Keratinocyte (primary cell): ENCODE data around the gene TNS3. TPM values are rescaled to one million over a fixed set of nuclear protein-coding genes. Genes with fewer than 3 reads are reported as not detected.

Source experiments
- DNase-seq: peaks from one replicate; pipeline ENCODE4 v3.0.0-alpha.2; 2011; ENCODE audit warnings: low read depth, missing footprints, low spot score
- FAIRE-seq: peaks from 2 replicates; lab custom pipeline; 2011; peaks lifted over from hg19 to GRCh38; lab: Jason Lieb, UNC
- H2AFZ ChIP-seq: 2 replicates; pipeline ENCODE4 v1.6.0; 2012; ENCODE audit warnings: low read length, control low read depth, inconsistent platforms; ENCODE audit not compliant: control insufficient read depth
- H3K27ac ChIP-seq: 2 replicates; pipeline ENCODE4 v1.5.1; 2011; ENCODE audit warnings: low read length; ENCODE audit not compliant: control insufficient read depth, insufficient read depth
- H3K27me3 ChIP-seq: 3 replicates; pipeline ENCODE4 v1.6.0; 2011; ENCODE audit warnings: low read length; ENCODE audit not compliant: control insufficient read depth, insufficient read depth; ENCODE audit errors: extremely low read depth
- H3K36me3 ChIP-seq, 2 experiments: 2 replicates in 1 of 2; 3 replicates in 1 of 2; pipeline ENCODE4 v1.5.1; 2011; ENCODE audit warnings: low read length in 2 of 2, mild to moderate bottlenecking in 1 of 2; ENCODE audit not compliant: control insufficient read depth in 2 of 2, insufficient read depth in 2 of 2; ENCODE audit errors: extremely low read depth in 1 of 2
- H3K4me1 ChIP-seq: 3 replicates; pipeline ENCODE4 v1.5.1; 2011; ENCODE audit warnings: low read length; ENCODE audit not compliant: control insufficient read depth, insufficient read depth; ENCODE audit errors: extremely low read depth
- H3K4me2 ChIP-seq: 3 replicates; pipeline ENCODE4 v1.6.0; 2011; ENCODE audit warnings: low read depth, low read length; ENCODE audit not compliant: control insufficient read depth, insufficient read depth; ENCODE audit errors: extremely low read depth
- H3K4me3 ChIP-seq, 3 experiments: fragments of 200-600 bp in 1 of 3; sonication (generic) in 1 of 3; 2 replicates in 2 of 3; 3 replicates in 1 of 3; pipeline ENCODE4 v1.5.1; 2011 to 2016; ENCODE audit warnings: low read length in 3 of 3, mild to moderate bottlenecking in 3 of 3, control low read depth in 2 of 3, inconsistent platforms in 1 of 3, low read depth in 1 of 3, mixed read lengths in 1 of 3, mixed run types in 1 of 3, moderate library complexity in 1 of 3; ENCODE audit not compliant: control insufficient read depth in 2 of 3, insufficient read depth in 2 of 3; ENCODE audit errors: extremely low read depth in 1 of 3
- H3K79me2 ChIP-seq: 2 replicates; pipeline ENCODE4 v1.6.0; 2012; ENCODE audit warnings: low read length; ENCODE audit not compliant: control insufficient read depth, insufficient read depth
- H3K9ac ChIP-seq: 3 replicates; pipeline ENCODE4 v1.6.0; 2011; ENCODE audit warnings: low read length; ENCODE audit not compliant: control insufficient read depth, insufficient read depth; ENCODE audit errors: extremely low read depth
- H3K9me1 ChIP-seq: 3 replicates; pipeline ENCODE4 v1.6.0; 2011; ENCODE audit warnings: low read length; ENCODE audit not compliant: control insufficient read depth, insufficient read depth; ENCODE audit errors: extremely low read depth
- H3K9me3 ChIP-seq: 2 replicates; pipeline ENCODE4 v1.5.1; 2012; ENCODE audit warnings: low read depth, low read length; ENCODE audit not compliant: control insufficient read depth
- H4K20me1 ChIP-seq: 3 replicates; pipeline ENCODE4 v1.6.0; 2011; ENCODE audit warnings: low read length; ENCODE audit not compliant: control insufficient read depth, insufficient read depth; ENCODE audit errors: extremely low read depth
- CTCF ChIP-seq, 3 experiments: IDR thresholded peaks in 1 of 3; conservative IDR thresholded peaks in 1 of 3; optimal IDR thresholded peaks in 1 of 3; 2 replicates in 2 of 3; 3 replicates in 1 of 3; pipeline versions ENCODE3 to v1.5.1; 2011; ENCODE audit warnings: low read length in 3 of 3, mild to moderate bottlenecking in 3 of 3, moderate library complexity in 2 of 3, control low read depth in 1 of 3, inconsistent platforms in 1 of 3; ENCODE audit not compliant: insufficient read depth in 2 of 3; ENCODE audit errors: extremely low read depth in 1 of 3
- EZH2 ChIP-seq: IDR thresholded peaks from one replicate; pipeline ENCODE4 v1.6.1; 2012; ENCODE audit warnings: inconsistent platforms, mild to moderate bottlenecking, low read length, moderate library complexity
- dilution Hi-C: fragments of 300-500 bp; cut with MboI; formaldehyde crosslinking; loops from one replicate; pipeline ENCODE4 v1.7.0; 2020; ENCODE audit warnings: low sequenced_read_pairs; ENCODE audit not compliant: extremely low pct_ligation_motif_present
- polyA plus RNA-seq, 5 experiments: library from polyadenylated mRNA; depleted of rRNA in 3 of 5; stranded (reverse) in 3 of 5; stranded (forward) in 1 of 5; unstranded in 1 of 5; fragments of >200 nt; gene quantifications; 1 replicate in 1 of 5; 2 replicates in 3 of 5; 3 replicates in 1 of 5; pipeline versions ENCODE4 v1.2.1 to v1.2.3, GENCODE V29; 2011 to 2012; ENCODE audit warnings: missing spikeins in 2 of 5, low read depth in 1 of 5, low replicate concordance in 1 of 5

TNS3 gene
- polyA plus RNA-seq, 1 donor (not counting 4 experiments of a cell fraction or from before 2014, with no cell fraction given): 3.9 TPM

GRCh38 chr7:47539398-47540052 lies 42.4 kb downstream of the TNS3 start:
- Histone ChIP-seq H3K9ac (no peak overlapping the region), H3K9me3 (no peaks in the 10 kb centered on the region), H3K27ac (no peak overlapping the region), H3K9me1 (no peaks in the 10 kb centered on the region), H3K4me2 (no peak overlapping the region), H3K36me3 (no peaks in the 10 kb centered on the region), H3K4me1 (peaks cover 23% of the 10 kb centered on the region), H4K20me1 (no peaks in the 10 kb centered on the region), H2AFZ (no peak overlapping the region), H3K27me3 (peaks cover 21% of the 10 kb centered on the region), H3K79me2 (no peaks in the 10 kb centered on the region), H3K4me3 (no peak overlapping the region)
- TF ChIP-seq CTCF (optimal IDR thresholded peaks at IDR 0.05 in 1 of 3, IDR thresholded peaks at IDR 0.05 in 1 of 3, conservative IDR thresholded peaks at IDR 0.05 in 1 of 3; ENCODE audit: extremely low read depth in 1 of 3, insufficient read depth in 2 of 3, low read length in 3 of 3): no peak
- FAIRE-seq (no peak), DNase-seq (no peak)
- dilution Hi-C loops: loop anchor here (10.0 to 25.0 kb wide), 2 partner anchors 55 to 102 kb away; no protein-coding TSS in a partner anchor

- peaks cover 30% of the 10 kb centered on the region for H3K4me1 ChIP-seq
- no peak for FAIRE-seq
Observed at GRCh38 chr7:47538846-47539311, 43.0 kb downstream of the TNS3 start.

More at GRCh38 chr7:47538846-47539311, 43.0 kb downstream of the TNS3 start:
- dilution Hi-C loops: loop anchor here (10.0 to 25.0 kb wide), 2 partner anchors 54 to 102 kb away; no protein-coding TSS in a partner anchor
- H2AFZ ChIP-seq: no peak overlapping the region
- no peak for TF ChIP-seq EZH2
- TF ChIP-seq CTCF (optimal IDR thresholded peaks at IDR 0.05 in 1 of 3, IDR thresholded peaks at IDR 0.05 in 1 of 3, conservative IDR thresholded peaks at IDR 0.05 in 1 of 3; ENCODE audit: extremely low read depth in 1 of 3, insufficient read depth in 2 of 3, low read length in 3 of 3): no peak
- H3K79me2 ChIP-seq: no peaks in the 10 kb centered on the region
- no peak overlapping the region for H3K9ac ChIP-seq
- H3K4me3 ChIP-seq: no peak overlapping the region
- peaks cover 21% of the 10 kb centered on the region for H3K27me3 ChIP-seq
- H3K36me3 ChIP-seq: no peaks in the 10 kb centered on the region
- no peaks in the 10 kb centered on the region for H4K20me1 ChIP-seq
- no peak for DNase-seq
- H3K4me2 ChIP-seq: no peak overlapping the region
- no peaks in the 10 kb centered on the region for H3K9me3 ChIP-seq
- H3K9me1 ChIP-seq: no peaks in the 10 kb centered on the region
- no peak overlapping the region for H3K27ac ChIP-seq
